Activated T-helper 17 cell treated with anti-CD3 and anti-CD28 coated beads, Interleukin-2, amount 50 U/mL, for 72 hours (primary cell): ENCODE results near the gene NR5A2. TPM values are rescaled to one million over a fixed set of nuclear protein-coding genes. Genes with fewer than 3 reads are reported as not detected.
"Not testable (repeated sequence)": the region's sequence is repeated elsewhere in the genome, so short reads cannot be mapped to it uniquely, and the experiment has no call there.

ENCODE experiments used
- ATAC-seq: fragments of 150-1000 bp; cut with Tn5 transposase; replicated peaks from 2 replicates; pipeline ENCODE4 v1.10.0; 2021; ENCODE audit warnings: mild to moderate bottlenecking, moderate library complexity
- H3K27ac Mint-ChIP-seq: one replicate; pipeline ENCODE4 v1.8.0; 2022; ENCODE audit warnings: mixed read lengths
- H3K27me3 Mint-ChIP-seq: one replicate; pipeline ENCODE4 v1.8.0; 2022; ENCODE audit warnings: mixed read lengths
- H3K36me3 Mint-ChIP-seq: one replicate; pipeline ENCODE4 v1.8.0; 2022; ENCODE audit warnings: low read depth, mild to moderate bottlenecking, mixed read lengths
- H3K4me1 Mint-ChIP-seq: one replicate; pipeline ENCODE4 v1.8.0; 2022; ENCODE audit warnings: mixed read lengths
- H3K4me3 Mint-ChIP-seq: one replicate; pipeline ENCODE4 v1.8.0; 2022; ENCODE audit warnings: mild to moderate bottlenecking, mixed read lengths
- H3K9me3 Mint-ChIP-seq: one replicate; pipeline ENCODE4 v1.8.0; 2022; ENCODE audit warnings: mixed read lengths
- total RNA-seq, 2 donors: library from RNA; stranded (reverse); gene quantifications; one replicate each; pipeline ENCODE4 v1.2.3, GENCODE V29; 2022

Gene NR5A2
- total RNA-seq, 2 donors from 2014 or later, result 0.13 TPM; not detected in 1

GRCh38 chr1:200183637-200184036 lies 156.1 kb downstream of the NR5A2 start:
- H3K27me3 Mint-ChIP-seq, result peaks cover 24% of the 10 kb centered on the region
- no peak overlapping the region for H3K4me3 Mint-ChIP-seq
- no peaks in the 10 kb centered on the region for H3K36me3 Mint-ChIP-seq
- no peak overlapping the region for H3K27ac Mint-ChIP-seq
- H3K9me3 Mint-ChIP-seq, result peaks cover 8% of the 10 kb centered on the region
- H3K4me1 Mint-ChIP-seq, result no peaks in the 10 kb centered on the region
- ATAC-seq, result no peak

- H3K4me1 Mint-ChIP-seq, result no peaks in the 10 kb centered on the region
- no peaks in the 10 kb centered on the region for H3K36me3 Mint-ChIP-seq
- peaks cover 24% of the 10 kb centered on the region for H3K27me3 Mint-ChIP-seq
- no peak overlapping the region for H3K4me3 Mint-ChIP-seq
- H3K9me3 Mint-ChIP-seq, result peaks cover 8% of the 10 kb centered on the region
- ATAC-seq, result no peak
- no peak overlapping the region for H3K27ac Mint-ChIP-seq
These were observed 156.7 kb downstream of the NR5A2 start for GRCh38 chr1:200184196-200184595.

DNA sequence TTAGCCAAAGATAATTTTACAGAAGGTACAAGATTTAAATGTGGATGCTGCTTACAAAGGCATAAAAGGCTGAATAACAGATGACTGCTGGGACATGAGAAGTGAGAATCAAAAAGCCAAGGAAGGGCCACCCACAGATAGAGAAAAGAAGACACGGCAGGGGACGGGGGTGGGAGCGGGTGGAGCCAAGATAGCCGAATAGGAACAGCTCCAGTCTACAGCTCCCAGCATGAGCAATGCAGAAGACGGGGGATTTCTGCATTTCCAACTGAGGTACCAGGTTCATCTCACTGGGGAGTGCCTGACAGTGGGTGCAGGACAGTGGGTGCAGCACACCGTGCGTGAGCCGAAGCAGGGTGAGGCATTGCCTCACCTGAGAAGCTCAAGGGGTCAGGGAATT lies 157.7 kb downstream of the NR5A2 start:
- not testable (repeated sequence) for H3K27ac Mint-ChIP-seq, H3K4me3 Mint-ChIP-seq, H3K4me1 Mint-ChIP-seq, H3K9me3 Mint-ChIP-seq, H3K36me3 Mint-ChIP-seq, ATAC-seq
- H3K27me3 Mint-ChIP-seq, result peaks cover 22% of the 10 kb centered on the region

- H3K4me1 Mint-ChIP-seq, ATAC-seq, H3K9me3 Mint-ChIP-seq, H3K27ac Mint-ChIP-seq, H3K4me3 Mint-ChIP-seq, H3K36me3 Mint-ChIP-seq: not testable (repeated sequence)
- peaks cover 13% of the 10 kb centered on the region for H3K27me3 Mint-ChIP-seq
These were observed 159.8 kb downstream of the NR5A2 start for GRCh38 chr1:200187332-200187731.

DNA sequence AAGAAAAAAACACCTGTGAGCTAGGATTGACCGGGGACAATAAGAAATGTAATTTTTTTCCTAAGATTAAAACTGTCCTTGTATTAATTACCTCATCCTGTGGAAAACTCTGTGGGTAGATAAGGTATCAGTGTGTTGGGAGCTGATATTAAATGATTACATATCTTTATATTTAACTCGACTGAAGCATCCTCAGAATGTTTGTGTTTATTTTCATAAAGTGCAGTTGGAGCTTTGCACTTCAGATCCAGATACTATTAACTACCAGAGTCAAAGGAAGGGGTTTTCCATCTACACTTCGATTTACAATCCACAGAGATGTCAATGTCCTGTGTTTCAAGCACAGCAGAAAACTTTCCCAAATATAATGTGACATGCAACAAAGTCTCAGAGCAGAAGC lies 164.5 kb downstream of the NR5A2 start:
- no peak for ATAC-seq
- Mint-ChIP-seq H3K36me3 (no peaks in the 10 kb centered on the region), H3K9me3 (no peaks in the 10 kb centered on the region), H3K4me3 (no peak overlapping the region), H3K4me1 (no peaks in the 10 kb centered on the region), H3K27me3 (no peaks in the 10 kb centered on the region), H3K27ac (no peak overlapping the region)

- H3K27me3 Mint-ChIP-seq, result no peaks in the 10 kb centered on the region
- H3K27ac Mint-ChIP-seq, result no peak overlapping the region
- no peaks in the 10 kb centered on the region for H3K36me3 Mint-ChIP-seq
- H3K9me3 Mint-ChIP-seq, result no peaks in the 10 kb centered on the region
- H3K4me3 Mint-ChIP-seq, result no peak overlapping the region
- H3K4me1 Mint-ChIP-seq, result no peaks in the 10 kb centered on the region
- no peak for ATAC-seq
These were observed 167.0 kb downstream of the NR5A2 start for GRCh38 chr1:200194477-200194876.

- no peaks in the 10 kb centered on the region for H3K4me1 Mint-ChIP-seq
- no peak overlapping the region for H3K4me3 Mint-ChIP-seq
- H3K36me3 Mint-ChIP-seq, result no peaks in the 10 kb centered on the region
- H3K9me3 Mint-ChIP-seq, result peaks cover 5% of the 10 kb centered on the region
- peaks cover 5% of the 10 kb centered on the region for H3K27me3 Mint-ChIP-seq
- ATAC-seq, result no peak
- H3K27ac Mint-ChIP-seq, result no peak overlapping the region
These were observed 170.7 kb downstream of the NR5A2 start for GRCh38 chr1:200198236-200198635.

DNA sequence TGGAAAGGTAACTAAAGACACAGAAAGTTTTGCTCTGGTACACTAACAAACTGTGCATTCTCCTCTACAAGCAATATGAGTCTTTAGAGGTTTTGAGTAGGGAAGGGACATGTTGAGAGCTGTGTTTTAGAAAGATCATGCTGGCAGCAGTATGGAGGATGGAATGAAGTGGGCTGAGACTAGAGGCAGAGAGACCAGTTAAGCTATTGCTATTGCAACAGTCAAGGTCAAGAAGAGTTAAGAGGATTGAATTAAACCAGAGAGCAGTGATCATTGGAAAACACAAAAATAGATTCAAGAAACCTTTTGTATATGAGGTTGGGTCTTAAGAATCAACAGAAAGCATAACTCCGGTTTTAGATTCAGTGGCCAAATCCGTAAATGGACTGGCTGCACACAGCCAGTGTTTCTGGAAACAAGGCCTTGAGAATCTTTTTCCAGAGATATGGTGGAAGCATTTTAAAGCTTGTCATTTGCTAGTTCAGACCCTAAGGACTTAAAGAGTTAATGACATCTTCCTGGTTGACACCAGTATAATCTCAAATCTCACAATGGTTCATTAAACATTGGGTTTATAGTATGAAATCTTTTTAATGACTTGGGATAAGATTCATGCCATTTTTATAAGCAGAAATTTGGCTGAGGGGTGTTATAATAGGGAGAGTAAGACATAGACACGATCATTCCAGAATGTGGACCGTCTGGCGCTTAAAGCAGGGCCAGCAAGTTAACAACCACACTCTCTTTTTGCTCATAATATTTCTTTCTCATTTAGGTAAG lies 177.9 kb downstream of the NR5A2 start:
- Mint-ChIP-seq H3K27ac (no peak overlapping the region), H3K36me3 (no peaks in the 10 kb centered on the region), H3K4me1 (peaks cover 10% of the 10 kb centered on the region), H3K4me3 (no peak overlapping the region), H3K9me3 (peaks cover 9% of the 10 kb centered on the region), H3K27me3 (peaks cover 9% of the 10 kb centered on the region)
- no peak for ATAC-seq

- H3K4me1 Mint-ChIP-seq, result peaks cover 10% of the 10 kb centered on the region
- ATAC-seq, result peak; percentile 71
These were observed 178.8 kb downstream of the NR5A2 start for GRCh38 chr1:200206340-200206739.

DNA sequence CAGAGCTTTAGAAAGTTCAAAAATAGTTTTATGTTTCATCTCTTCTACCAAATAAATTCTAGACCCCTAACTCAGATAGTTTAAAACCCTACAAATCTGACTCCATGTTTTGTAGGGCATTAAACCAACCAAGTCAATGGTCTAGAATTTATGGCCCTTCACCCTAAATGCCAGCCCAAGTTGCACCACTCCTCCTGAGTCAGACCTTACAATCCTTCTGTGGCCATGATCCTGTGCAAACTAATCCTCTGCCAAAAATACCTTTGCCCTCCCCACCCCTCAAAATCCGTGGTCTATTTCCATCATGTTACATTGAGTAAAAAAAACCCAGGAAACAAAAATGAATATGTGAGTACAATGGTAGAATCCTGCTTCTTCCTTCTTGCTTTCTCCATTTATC lies 179.3 kb downstream of the NR5A2 start:
- H3K4me3 Mint-ChIP-seq, result no peak overlapping the region
- H3K36me3 Mint-ChIP-seq, result no peaks in the 10 kb centered on the region
- H3K27ac Mint-ChIP-seq, result no peak overlapping the region
- H3K27me3 Mint-ChIP-seq, result peaks cover 9% of the 10 kb centered on the region
- peaks cover 10% of the 10 kb centered on the region for H3K4me1 Mint-ChIP-seq
- no peak for ATAC-seq
- H3K9me3 Mint-ChIP-seq, result peaks cover 9% of the 10 kb centered on the region

More at GRCh38 chr1:200206340-200206739, 178.8 kb downstream of the NR5A2 start:
- Mint-ChIP-seq H3K36me3 (no peaks in the 10 kb centered on the region), H3K27ac (no peak overlapping the region), H3K27me3 (peaks cover 9% of the 10 kb centered on the region), H3K9me3 (peaks cover 9% of the 10 kb centered on the region), H3K4me3 (no peak overlapping the region)

- peak; percentile 79 for ATAC-seq
- Mint-ChIP-seq H3K27me3 (peaks cover 4% of the 10 kb centered on the region), H3K9me3 (peaks cover 5% of the 10 kb centered on the region), H3K27ac (no peak overlapping the region), H3K4me3 (no peak overlapping the region), H3K4me1 (peaks cover 10% of the 10 kb centered on the region), H3K36me3 (no peaks in the 10 kb centered on the region)
These were observed 180.2 kb downstream of the NR5A2 start for GRCh38 chr1:200207711-200208126.

- H3K4me1 Mint-ChIP-seq, result peaks cover 8% of the 10 kb centered on the region
- no peak overlapping the region for H3K4me3 Mint-ChIP-seq
- H3K36me3 Mint-ChIP-seq, result no peaks in the 10 kb centered on the region
- peaks cover 3% of the 10 kb centered on the region for H3K9me3 Mint-ChIP-seq
- H3K27ac Mint-ChIP-seq, result no peak overlapping the region
- no peak for ATAC-seq
- H3K27me3 Mint-ChIP-seq, result peaks cover 3% of the 10 kb centered on the region
These were observed 183.6 kb downstream of the NR5A2 start for GRCh38 chr1:200211157-200211556.

GRCh38 chr1:200213392-200213791 lies 185.9 kb downstream of the NR5A2 start:
- Mint-ChIP-seq H3K4me3 (no peak overlapping the region), H3K27ac (no peak overlapping the region), H3K36me3 (no peaks in the 10 kb centered on the region), H3K9me3 (no peaks in the 10 kb centered on the region), H3K27me3 (no peaks in the 10 kb centered on the region), H3K4me1 (no peaks in the 10 kb centered on the region)
- no peak for ATAC-seq

DNA sequence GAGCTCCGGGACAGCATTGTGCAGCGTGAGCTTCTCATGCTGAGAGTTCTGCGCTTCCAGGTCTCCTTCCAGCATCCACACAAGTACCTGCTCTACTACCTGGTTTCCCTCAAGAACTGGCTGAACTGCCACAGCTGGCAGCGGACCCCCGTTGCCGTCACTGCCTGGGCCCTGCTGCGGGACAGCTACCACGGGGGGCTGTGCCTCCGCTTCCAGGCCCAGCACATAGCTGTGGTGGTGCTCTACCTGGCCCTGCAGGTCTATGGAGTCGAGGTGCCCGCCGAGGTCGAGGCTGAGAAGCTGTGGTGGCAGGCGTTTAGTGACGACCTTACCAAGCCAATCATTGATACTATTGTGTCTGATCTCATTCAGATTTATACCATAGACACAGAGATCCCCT lies 186.4 kb downstream of the NR5A2 start:
- Mint-ChIP-seq H3K9me3 (no peaks in the 10 kb centered on the region), H3K27ac (no peak overlapping the region), H3K4me1 (no peaks in the 10 kb centered on the region), H3K4me3 (no peak overlapping the region), H3K27me3 (peaks cover 3% of the 10 kb centered on the region), H3K36me3 (no peaks in the 10 kb centered on the region)
- no peak for ATAC-seq

DNA sequence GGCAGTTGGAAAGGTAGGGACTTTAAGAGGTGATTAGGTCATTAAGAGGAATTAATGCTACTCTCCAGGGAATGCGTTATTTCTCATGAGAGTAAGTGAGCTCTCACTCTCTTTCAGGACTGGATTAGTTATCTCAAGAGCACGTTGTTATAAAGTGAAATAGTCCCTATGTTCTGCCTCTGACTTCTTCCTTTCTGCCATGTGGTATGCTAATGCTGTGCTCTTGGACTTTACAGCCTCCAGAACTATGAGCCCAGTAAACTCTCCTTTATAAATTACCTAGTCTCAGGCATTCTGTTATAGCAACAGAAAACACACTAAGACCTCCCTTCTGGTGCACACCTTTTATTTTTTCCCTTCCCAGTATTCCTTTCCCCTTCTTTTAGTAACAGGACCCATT lies 187.8 kb downstream of the NR5A2 start:
- Mint-ChIP-seq H3K4me1 (no peaks in the 10 kb centered on the region), H3K4me3 (no peak overlapping the region), H3K9me3 (no peaks in the 10 kb centered on the region), H3K36me3 (no peaks in the 10 kb centered on the region), H3K27ac (no peak overlapping the region), H3K27me3 (peaks cover 7% of the 10 kb centered on the region)
- no peak for ATAC-seq
